Tibial nerve (tissue), 4 donors: ENCODE results near the gene PTPRA. TPM values are rescaled to one million over a fixed set of nuclear protein-coding genes. Genes with fewer than 3 reads are reported as not detected.
A peak's percentile ranks its signal among the peaks of the same experiment; 100 is the strongest.

Source experiments
- DNase-seq, 2 donors: peaks; one replicate each; pipeline ENCODE4 v3.0.0-alpha.2; 2019; ENCODE audit warnings: low spot score in 2 of 2
- H3K27ac ChIP-seq, 4 donors: fragments of 200-600 bp; sonication (generic) in 3 of 4; one replicate each; pipeline ENCODE4 v1.5.1; 2017 to 2019; ENCODE audit warnings: mild to moderate bottlenecking in 1 of 4
- H3K27me3 ChIP-seq, 2 donors: fragments of 200-600 bp; sonication (generic) in 1 of 2; one replicate each; pipeline versions ENCODE4 v1.5.1 to v1.6.0; 2017 to 2019
- H3K36me3 ChIP-seq, 3 donors: fragments of 200-600 bp; sonication (generic); one replicate each; pipeline ENCODE4 v1.5.1; 2018 to 2019
- H3K4me1 ChIP-seq, 4 donors: fragments of 200-600 bp; sonication (generic) in 3 of 4; one replicate each; pipeline ENCODE4 v1.5.1; 2017 to 2019
- H3K4me3 ChIP-seq, 4 donors: fragments of 200-600 bp; sonication (generic) in 3 of 4; one replicate each; pipeline ENCODE4 v1.5.1; 2017 to 2019; ENCODE audit warnings: mild to moderate bottlenecking in 1 of 4, moderate library complexity in 1 of 4
- H3K9me3 ChIP-seq, 4 donors: fragments of 200-600 bp; sonication (generic) in 3 of 4; one replicate each; pipeline ENCODE4 v1.5.1; 2017 to 2019
- CTCF ChIP-seq, 5 experiments: fragments of 200-600 bp in 3 of 5; fragments of 450-650 bp in 2 of 5; sonication (generic) in 3 of 5; IDR thresholded peaks; one replicate each; pipeline ENCODE4 v1.5.1; 2016 to 2019; ENCODE audit warnings: antibody characterized with exemption in 5 of 5, mild to moderate bottlenecking in 3 of 5, moderate library complexity in 2 of 5
- EP300 ChIP-seq, 2 donors: sonication (generic); formaldehyde crosslinking; IDR thresholded peaks; one replicate each; pipeline ENCODE4 v1.6.1; 2017; ENCODE audit warnings: antibody characterized with exemption in 2 of 2, mild to moderate bottlenecking in 1 of 2
- POLR2A ChIP-seq, 2 donors: fragments of 450-650 bp; IDR thresholded peaks; one replicate each; pipeline ENCODE4 v1.6.1; 2017; ENCODE audit warnings: antibody characterized with exemption in 2 of 2, mild to moderate bottlenecking in 2 of 2, moderate library complexity in 2 of 2
- WGBS, 2 donors: methylation state at CpG; one replicate each; pipeline ENCODE4 v1.1.5; 2018; 5-methylcytosine and 5-hydroxymethylcytosine counted together
- total RNA-seq, 4 donors: library from RNA; depleted of rRNA; stranded (reverse); fragments of >200 nt; gene quantifications; one replicate each; pipeline ENCODE4 v1.1.0, GENCODE V29; 2016

PTPRA gene
- total RNA-seq, 4 donors from 2014 or later = 46.3 to 119 (median 67.4) TPM

GRCh38 chr20:2840967-2841531 is 32.2 kb upstream of the PTPRA start:
- peaks cover 0 to 37% (median 0%) of the 10 kb centered on the region in 3 donors for H3K36me3 ChIP-seq
- WGBS, 2 donors = 3 to 4% methylated on average over 29 to 30 of the region's 33 CpGs
- no peak for TF ChIP-seq CTCF (IDR thresholded peaks at IDR 0.05)
- TF ChIP-seq POLR2A (IDR thresholded peaks at IDR 0.05) = no peak
- no peak for TF ChIP-seq EP300 (IDR thresholded peaks at IDR 0.05)
- peaks cover 0 to 26% (median 8%) of the 10 kb centered on the region in 4 donors for H3K4me1 ChIP-seq
- DNase-seq = peak in 1 of 2 donors; percentile 40
- peak overlapping the region; percentile 75 to 99 (median 80) for H3K4me3 ChIP-seq
- H3K27me3 ChIP-seq = no peaks in the 10 kb centered on the region
- H3K9me3 ChIP-seq = no peaks in the 10 kb centered on the region
- peak overlapping the region; percentile 86 to 96 (median 94) for H3K27ac ChIP-seq

- H3K9me3 ChIP-seq = no peaks in the 10 kb centered on the region
- no peaks in the 10 kb centered on the region for H3K27me3 ChIP-seq
- TF ChIP-seq CTCF (IDR thresholded peaks at IDR 0.05) (no peak), POLR2A (IDR thresholded peaks at IDR 0.05) (no peak), EP300 (IDR thresholded peaks at IDR 0.05) (no peak)
- WGBS, 2 donors = 80 to 83% methylated on average over 2 of the region's 2 CpGs
- no peak overlapping the region for H3K4me3 ChIP-seq
- peaks cover 0 to 12% (median 5%) of the 10 kb centered on the region in 4 donors for H3K4me1 ChIP-seq
- H3K36me3 ChIP-seq = peaks cover 0 to 29% (median 0%) of the 10 kb centered on the region in 3 donors
- DNase-seq = no peak
- no peak overlapping the region for H3K27ac ChIP-seq
Measured at GRCh38 chr20:2845607-2846006, 27.7 kb upstream of the PTPRA start.

- TF ChIP-seq POLR2A (IDR thresholded peaks at IDR 0.05) = no peak
- no peak for TF ChIP-seq CTCF (IDR thresholded peaks at IDR 0.05)
- TF ChIP-seq EP300 (IDR thresholded peaks at IDR 0.05) = no peak
- Histone ChIP-seq H3K9me3 (no peaks in the 10 kb centered on the region), H3K4me1 (peaks cover 0 to 6% (median 1%) of the 10 kb centered on the region in 4 donors), H3K27ac (no peak overlapping the region), H3K36me3 (peaks cover 0 to 29% (median 0%) of the 10 kb centered on the region in 3 donors), H3K27me3 (no peaks in the 10 kb centered on the region), H3K4me3 (no peak overlapping the region)
- 83 to 91% methylated on average over 5 of the region's 5 CpGs for WGBS, 2 donors
- DNase-seq = no peak
Measured at GRCh38 chr20:2846698-2847097, 26.6 kb upstream of the PTPRA start.

GRCh38 chr20:2847802-2848201 is 25.5 kb upstream of the PTPRA start:
- peaks cover 0 to 7% (median 0%) of the 10 kb centered on the region in 4 donors for H3K4me1 ChIP-seq
- H3K27ac ChIP-seq = no peak overlapping the region
- H3K9me3 ChIP-seq = no peaks in the 10 kb centered on the region
- 93% methylated on average over 4 of the region's 4 CpGs for WGBS, 2 donors
- peaks cover 0 to 29% (median 0%) of the 10 kb centered on the region in 3 donors for H3K36me3 ChIP-seq
- TF ChIP-seq EP300 (IDR thresholded peaks at IDR 0.05) (no peak), POLR2A (IDR thresholded peaks at IDR 0.05) (no peak), CTCF (IDR thresholded peaks at IDR 0.05) (no peak)
- no peak overlapping the region for H3K4me3 ChIP-seq
- DNase-seq = no peak
- no peaks in the 10 kb centered on the region for H3K27me3 ChIP-seq

GRCh38 chr20:2849529-2849928 is 23.8 kb upstream of the PTPRA start:
- Histone ChIP-seq H3K4me1 (peaks cover 0 to 7% (median 0%) of the 10 kb centered on the region in 4 donors), H3K36me3 (peaks cover 0 to 18% (median 0%) of the 10 kb centered on the region in 3 donors), H3K27ac (no peak overlapping the region), H3K27me3 (no peaks in the 10 kb centered on the region), H3K4me3 (no peak overlapping the region), H3K9me3 (no peaks in the 10 kb centered on the region)
- WGBS, 2 donors = 80 to 92% methylated on average over 4 of the region's 4 CpGs
- TF ChIP-seq EP300 (IDR thresholded peaks at IDR 0.05) (no peak), CTCF (IDR thresholded peaks at IDR 0.05) (no peak)
- no peak for DNase-seq
